ENCODE data around the gene PIK3R6.

PIK3R6 gene

GRCh38 chr17:8832711-8833352 is 34.6 kb downstream of the PIK3R6 start:
- Histone ChIP-seq H2AFZ (ENCODE audit: low read depth) (no peak overlapping the region), H3K79me2 (ENCODE audit: insufficient read depth, low read depth) (no peaks in the 10 kb centered on the region), H3K4me3 (IDR thresholded peaks at IDR 0.05; ENCODE audit: insufficient read depth, low read depth, low read length) (no peak overlapping the region), H3K9ac (no peak overlapping the region), H3K4me2 (no peak overlapping the region), H3K27ac (no peak overlapping the region), H3K36me3 (ENCODE audit: insufficient read depth) (no peaks in the 10 kb centered on the region), H3K4me1 (ENCODE audit: low read depth, poor library complexity, severe bottlenecking) (no peaks in the 10 kb centered on the region), H3K27me3 (ENCODE audit: insufficient read depth, low read depth) (no peaks in the 10 kb centered on the region), H4K20me1 (ENCODE audit: insufficient read depth) (no peaks in the 10 kb centered on the region)
- TF ChIP-seq, protein P1, sequence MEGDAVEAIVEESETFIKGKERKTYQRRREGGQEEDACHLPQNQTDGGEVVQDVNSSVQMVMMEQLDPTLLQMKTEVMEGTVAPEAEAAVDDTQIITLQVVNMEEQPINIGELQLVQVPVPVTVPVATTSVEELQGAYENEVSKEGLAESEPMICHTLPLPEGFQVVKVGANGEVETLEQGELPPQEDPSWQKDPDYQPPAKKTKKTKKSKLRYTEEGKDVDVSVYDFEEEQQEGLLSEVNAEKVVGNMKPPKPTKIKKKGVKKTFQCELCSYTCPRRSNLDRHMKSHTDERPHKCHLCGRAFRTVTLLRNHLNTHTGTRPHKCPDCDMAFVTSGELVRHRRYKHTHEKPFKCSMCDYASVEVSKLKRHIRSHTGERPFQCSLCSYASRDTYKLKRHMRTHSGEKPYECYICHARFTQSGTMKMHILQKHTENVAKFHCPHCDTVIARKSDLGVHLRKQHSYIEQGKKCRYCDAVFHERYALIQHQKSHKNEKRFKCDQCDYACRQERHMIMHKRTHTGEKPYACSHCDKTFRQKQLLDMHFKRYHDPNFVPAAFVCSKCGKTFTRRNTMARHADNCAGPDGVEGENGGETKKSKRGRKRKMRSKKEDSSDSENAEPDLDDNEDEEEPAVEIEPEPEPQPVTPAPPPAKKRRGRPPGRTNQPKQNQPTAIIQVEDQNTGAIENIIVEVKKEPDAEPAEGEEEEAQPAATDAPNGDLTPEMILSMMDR (conservative IDR thresholded peaks at IDR 0.05; ENCODE audit: low read depth, low read length) = no peak

DNA sequence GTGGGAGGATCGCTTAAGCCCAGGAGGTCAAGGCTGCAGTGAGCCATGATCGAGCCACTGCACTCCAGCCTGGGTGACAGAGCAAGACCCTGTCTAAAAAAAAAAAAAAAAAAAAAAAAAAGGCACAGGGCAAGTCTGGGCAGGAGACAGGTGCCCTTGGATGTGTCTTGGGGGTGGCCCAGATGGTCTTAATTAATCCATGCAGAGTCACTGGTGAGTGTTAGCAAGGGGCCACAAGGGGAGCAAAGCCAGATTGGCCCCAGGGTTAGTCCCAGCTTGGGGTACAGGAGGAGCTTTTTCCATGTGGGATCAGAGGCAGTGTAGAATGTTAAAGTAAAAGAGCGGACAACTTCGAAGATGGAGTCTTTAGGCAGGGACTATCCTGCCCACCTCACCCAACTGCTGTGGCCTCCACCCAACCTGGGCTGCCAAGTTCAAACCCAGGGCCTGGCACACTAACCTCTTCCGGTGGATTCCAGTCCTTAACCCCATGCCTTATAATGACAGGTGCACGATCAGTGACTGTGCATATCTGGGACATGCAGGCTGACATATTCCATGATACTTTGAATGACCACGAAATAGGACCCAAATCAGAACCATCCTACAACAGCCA is 36.1 kb downstream of the PIK3R6 start:
- Histone ChIP-seq H2AFZ (ENCODE audit: low read depth) (no peak overlapping the region), H3K79me2 (ENCODE audit: insufficient read depth, low read depth) (no peaks in the 10 kb centered on the region), H3K4me3 (IDR thresholded peaks at IDR 0.05; ENCODE audit: insufficient read depth, low read depth, low read length) (no peak overlapping the region), H3K27me3 (ENCODE audit: insufficient read depth, low read depth) (no peaks in the 10 kb centered on the region), H3K27ac (no peak overlapping the region), H3K9ac (no peak overlapping the region), H3K4me2 (no peak overlapping the region), H3K36me3 (ENCODE audit: insufficient read depth) (no peaks in the 10 kb centered on the region), H4K20me1 (ENCODE audit: insufficient read depth) (no peaks in the 10 kb centered on the region), H3K4me1 (ENCODE audit: low read depth, poor library complexity, severe bottlenecking) (no peaks in the 10 kb centered on the region)
- TF ChIP-seq, protein P1 (conservative IDR thresholded peaks at IDR 0.05; ENCODE audit: low read depth, low read length) = no peak

DNA sequence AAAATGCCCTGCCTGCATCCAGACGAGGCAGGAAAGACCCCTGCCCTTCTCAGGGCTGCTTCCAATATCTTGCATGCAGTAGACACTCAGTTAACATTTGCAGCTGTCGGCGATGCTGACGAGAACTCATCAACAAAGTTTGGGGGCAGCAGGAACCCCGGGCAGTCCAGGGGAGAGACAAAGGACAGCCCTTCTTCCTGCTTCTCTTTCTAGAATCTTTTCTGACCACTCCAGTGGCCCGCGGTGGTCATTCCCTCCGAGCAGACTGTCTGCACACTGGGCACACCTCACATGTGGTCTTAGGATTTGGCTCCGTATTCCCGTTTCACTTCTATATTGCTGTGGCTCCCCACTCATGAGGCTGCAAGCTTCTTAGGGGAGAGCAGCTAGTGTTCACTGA is 37.3 kb downstream of the PIK3R6 start:
- Histone ChIP-seq H3K4me3 (IDR thresholded peaks at IDR 0.05; ENCODE audit: insufficient read depth, low read depth, low read length) (no peak overlapping the region), H3K9ac (no peak overlapping the region), H4K20me1 (ENCODE audit: insufficient read depth) (no peaks in the 10 kb centered on the region), H3K4me1 (ENCODE audit: low read depth, poor library complexity, severe bottlenecking) (no peaks in the 10 kb centered on the region), H3K36me3 (ENCODE audit: insufficient read depth) (no peaks in the 10 kb centered on the region), H2AFZ (ENCODE audit: low read depth) (no peak overlapping the region), H3K4me2 (no peak overlapping the region), H3K27me3 (ENCODE audit: insufficient read depth, low read depth) (no peaks in the 10 kb centered on the region), H3K79me2 (ENCODE audit: insufficient read depth, low read depth) (no peaks in the 10 kb centered on the region), H3K27ac (no peak overlapping the region)
- TF ChIP-seq, protein P1 (conservative IDR thresholded peaks at IDR 0.05; ENCODE audit: low read depth, low read length) = no peak

DNA sequence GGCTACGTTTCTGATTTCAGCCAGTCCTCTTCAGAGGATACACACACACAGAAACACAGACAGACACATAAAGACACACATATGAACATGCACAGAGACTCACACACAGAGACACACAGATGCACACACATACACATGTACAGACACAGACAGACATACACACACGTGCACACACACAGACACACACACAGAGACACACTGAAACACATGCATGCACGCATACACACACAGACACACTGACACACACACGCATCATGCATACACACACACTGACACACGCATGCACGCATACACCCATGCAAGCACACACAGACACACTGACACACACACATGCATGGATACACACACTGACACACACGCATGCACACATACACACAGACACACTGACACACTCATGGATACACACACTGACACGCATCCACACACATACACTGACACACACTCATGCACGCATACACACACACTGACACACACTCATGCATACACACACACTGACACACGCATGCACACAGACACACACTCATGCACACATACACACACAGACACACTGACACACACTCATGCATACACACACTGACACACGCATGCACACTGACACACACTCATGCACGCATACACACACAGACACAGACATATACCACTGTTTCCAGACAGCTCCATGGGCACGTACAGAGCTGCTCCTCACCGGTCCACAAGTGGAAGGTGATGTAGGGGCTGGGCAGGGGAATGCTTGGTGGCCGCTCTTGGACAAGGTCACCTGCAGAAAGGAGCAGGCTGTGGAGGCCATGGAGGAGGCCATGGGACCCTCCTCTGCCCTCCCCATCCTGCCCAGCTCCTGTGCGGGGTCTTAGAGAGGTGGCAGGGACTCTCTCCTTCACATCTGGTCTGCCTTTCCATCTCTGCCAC is 38.2 kb downstream of the PIK3R6 start:
- Histone ChIP-seq H3K79me2 (ENCODE audit: insufficient read depth, low read depth) (no peaks in the 10 kb centered on the region), H3K9ac (no peak overlapping the region), H3K4me3 (IDR thresholded peaks at IDR 0.05; ENCODE audit: insufficient read depth, low read depth, low read length) (no peak overlapping the region), H3K36me3 (ENCODE audit: insufficient read depth) (no peaks in the 10 kb centered on the region), H3K27ac (no peak overlapping the region), H3K4me1 (ENCODE audit: low read depth, poor library complexity, severe bottlenecking) (no peaks in the 10 kb centered on the region), H3K4me2 (no peak overlapping the region), H4K20me1 (ENCODE audit: insufficient read depth) (no peaks in the 10 kb centered on the region), H3K27me3 (ENCODE audit: insufficient read depth, low read depth) (no peaks in the 10 kb centered on the region), H2AFZ (ENCODE audit: low read depth) (no peak overlapping the region)
- TF ChIP-seq, protein P1 (conservative IDR thresholded peaks at IDR 0.05; ENCODE audit: low read depth, low read length) = no peak
